GM12801 (cell line): ENCODE results near the gene TMEM131L.

Source experiments
- TF ChIP-seq, protein P1 (sequence below): IDR thresholded peaks from one replicate; pipeline ENCODE4 v1.5.1; 2011; ENCODE audit warnings: control low read depth; ENCODE audit not compliant: insufficient read length; ENCODE audit errors: extremely low read depth

Gene TMEM131L

DNA sequence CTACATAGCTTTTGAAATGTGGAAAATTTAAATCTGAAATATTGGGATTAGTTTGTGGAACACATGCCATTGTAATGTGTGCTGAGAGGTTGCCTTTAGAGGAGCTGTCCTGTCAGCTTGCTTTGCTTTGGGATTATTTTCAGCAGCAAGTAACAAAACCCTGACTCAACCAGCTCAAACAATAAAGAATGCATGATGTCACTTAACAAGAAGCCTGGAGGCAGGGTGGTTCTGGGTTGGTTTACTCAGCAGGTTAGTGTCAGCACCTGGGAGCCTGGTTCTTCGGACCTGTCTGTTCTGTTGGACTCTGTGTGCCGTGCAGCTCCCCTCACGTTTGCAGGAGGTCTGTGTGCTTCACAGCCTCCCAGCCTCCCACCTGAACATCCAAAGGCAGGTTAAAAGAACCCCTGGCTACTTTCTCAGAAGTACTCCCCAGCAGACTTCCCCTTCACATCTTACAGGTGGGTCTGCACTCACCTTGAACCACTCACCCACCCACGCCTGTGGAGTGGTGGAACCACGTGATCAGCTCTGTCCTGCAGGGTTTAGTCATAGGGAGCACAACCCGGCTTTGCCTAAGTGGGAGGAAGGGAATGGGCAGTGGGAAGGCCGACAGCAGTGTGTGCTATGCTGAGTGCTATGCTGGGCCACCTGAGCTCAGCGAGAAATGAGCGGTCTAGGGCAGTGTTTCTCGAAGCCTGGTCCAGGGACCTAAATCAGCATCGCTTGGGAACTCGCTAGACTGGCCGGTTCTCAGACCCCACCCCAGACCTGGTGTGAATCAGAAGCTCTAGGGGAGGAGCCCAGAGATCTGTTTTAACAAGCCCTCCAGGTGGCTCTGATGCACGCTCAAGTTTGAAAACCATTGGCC, 20.4 kb downstream of the TMEM131L start:
- TF ChIP-seq, protein P1, sequence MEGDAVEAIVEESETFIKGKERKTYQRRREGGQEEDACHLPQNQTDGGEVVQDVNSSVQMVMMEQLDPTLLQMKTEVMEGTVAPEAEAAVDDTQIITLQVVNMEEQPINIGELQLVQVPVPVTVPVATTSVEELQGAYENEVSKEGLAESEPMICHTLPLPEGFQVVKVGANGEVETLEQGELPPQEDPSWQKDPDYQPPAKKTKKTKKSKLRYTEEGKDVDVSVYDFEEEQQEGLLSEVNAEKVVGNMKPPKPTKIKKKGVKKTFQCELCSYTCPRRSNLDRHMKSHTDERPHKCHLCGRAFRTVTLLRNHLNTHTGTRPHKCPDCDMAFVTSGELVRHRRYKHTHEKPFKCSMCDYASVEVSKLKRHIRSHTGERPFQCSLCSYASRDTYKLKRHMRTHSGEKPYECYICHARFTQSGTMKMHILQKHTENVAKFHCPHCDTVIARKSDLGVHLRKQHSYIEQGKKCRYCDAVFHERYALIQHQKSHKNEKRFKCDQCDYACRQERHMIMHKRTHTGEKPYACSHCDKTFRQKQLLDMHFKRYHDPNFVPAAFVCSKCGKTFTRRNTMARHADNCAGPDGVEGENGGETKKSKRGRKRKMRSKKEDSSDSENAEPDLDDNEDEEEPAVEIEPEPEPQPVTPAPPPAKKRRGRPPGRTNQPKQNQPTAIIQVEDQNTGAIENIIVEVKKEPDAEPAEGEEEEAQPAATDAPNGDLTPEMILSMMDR = no peak

DNA sequence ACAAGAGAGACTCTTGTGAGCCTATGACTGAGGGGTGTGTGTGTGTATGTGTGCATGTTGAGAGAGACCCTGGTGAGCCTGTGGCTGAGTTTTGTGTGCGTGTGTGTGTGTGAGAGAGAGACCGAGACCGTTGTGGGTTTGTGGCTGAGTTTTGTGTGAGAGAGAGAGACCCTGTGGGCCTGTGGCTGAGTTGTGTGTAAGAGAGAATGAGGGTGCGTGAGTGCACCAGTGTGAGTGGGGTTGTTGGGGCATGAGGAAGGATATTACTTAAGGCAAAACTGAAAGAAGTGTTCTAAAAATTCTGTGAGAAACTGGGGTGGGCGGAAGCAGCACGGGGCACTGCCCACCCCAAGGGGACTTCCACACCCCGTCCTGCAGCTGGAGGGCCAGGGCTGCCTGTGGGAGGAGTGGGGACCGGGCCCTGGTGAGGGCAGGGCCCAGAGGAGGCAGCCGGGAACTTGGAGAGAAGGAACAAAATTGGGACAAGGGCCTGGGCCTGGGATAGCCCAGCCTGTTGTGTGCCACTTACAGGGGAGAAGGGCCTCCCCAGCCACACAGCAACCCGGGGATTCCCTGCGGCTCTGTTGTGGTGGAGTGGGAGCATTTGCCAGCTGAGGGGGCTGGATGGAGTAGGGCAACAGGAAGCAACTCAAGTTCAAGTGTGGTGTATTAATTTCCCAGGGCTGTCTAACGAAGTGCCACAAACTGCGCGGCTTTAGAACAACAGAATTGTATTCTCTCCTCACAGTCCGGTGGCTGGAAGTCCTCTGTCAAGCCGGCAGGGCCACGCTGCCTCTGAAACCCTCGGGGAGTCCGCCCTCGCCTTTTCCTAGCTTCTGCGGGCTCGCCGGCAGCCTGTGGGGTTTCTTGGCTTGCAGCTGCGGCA, 22.1 kb downstream of the TMEM131L start:
- TF ChIP-seq, protein P1 = no peak

DNA sequence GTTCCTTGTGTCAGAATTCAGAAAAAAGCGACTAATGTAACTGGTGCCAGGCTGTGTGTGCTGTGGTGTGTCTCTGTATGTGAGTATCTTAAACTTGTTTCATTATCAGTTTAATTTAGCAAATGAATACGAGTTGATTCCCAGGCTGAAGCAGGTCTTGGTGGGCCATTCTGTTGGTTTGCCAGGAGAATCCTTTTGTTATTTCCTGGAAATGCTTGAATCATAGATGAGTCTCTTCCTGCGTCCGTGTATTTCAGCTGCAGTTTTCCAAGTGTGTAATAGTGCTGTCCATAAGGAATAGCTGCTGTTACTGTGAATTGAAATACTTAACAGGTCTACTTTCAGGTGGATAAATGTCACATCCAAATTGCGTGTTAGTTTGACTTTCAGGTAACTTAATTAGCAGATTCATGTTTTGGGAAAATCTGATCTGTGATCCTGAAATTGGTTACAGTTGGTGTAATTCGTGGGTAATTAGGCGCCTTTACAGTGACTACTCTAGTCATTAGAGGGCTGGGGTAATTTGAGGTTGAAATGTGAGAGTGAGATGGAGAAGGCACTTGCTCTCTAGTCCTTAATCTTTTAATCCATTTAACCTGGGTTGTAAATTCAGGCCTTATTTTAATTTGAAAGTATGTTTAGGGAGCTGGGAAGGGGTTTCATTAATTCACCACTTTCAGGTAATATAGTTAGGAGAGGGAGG, 23.8 kb downstream of the TMEM131L start:
- TF ChIP-seq, protein P1 = no peak

DNA sequence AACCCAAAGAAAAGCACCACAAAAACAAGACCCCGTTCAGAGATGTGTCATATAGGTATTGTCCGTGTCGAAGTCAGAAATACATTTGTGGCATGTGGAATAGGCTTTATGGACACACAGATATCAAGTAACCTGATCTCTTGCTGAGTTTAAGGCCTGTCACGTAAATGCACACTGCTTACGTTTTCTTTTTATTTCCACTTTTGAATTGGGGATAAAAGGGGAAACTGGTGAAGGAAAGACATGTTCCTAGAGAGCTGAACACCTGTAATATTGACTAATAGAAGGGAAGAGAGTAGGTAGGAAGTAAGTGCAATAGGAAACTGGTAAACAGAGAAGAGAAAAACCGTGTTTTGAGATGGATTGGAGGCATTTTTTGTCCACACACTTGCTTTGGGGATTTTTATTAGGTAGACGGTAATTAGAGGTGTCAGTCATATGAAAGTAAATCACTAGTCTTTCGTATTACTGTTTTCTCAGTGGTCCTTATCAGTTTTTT, 24.9 kb downstream of the TMEM131L start:
- TF ChIP-seq, protein P1 = no peak

DNA sequence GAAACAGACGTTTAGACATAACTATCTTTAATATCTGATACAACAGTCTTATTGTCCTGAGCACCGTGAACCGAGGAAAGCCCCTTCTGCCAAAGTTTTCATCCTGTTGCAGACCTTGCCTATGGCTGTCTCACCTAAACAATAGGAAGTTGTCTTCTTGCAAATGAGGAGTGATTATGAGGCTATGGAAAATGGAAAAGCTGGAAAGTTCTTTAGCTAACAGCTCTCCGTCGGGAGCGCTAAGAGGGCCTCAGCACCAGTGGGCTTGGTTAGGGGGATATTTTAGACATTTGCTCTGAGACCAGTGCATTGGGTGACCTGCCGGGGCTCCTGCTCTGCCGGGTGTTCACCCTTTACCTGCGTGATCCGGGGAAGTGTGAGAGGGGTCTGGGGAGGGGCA, 28.4 kb downstream of the TMEM131L start:
- TF ChIP-seq, protein P1 = no peak

DNA sequence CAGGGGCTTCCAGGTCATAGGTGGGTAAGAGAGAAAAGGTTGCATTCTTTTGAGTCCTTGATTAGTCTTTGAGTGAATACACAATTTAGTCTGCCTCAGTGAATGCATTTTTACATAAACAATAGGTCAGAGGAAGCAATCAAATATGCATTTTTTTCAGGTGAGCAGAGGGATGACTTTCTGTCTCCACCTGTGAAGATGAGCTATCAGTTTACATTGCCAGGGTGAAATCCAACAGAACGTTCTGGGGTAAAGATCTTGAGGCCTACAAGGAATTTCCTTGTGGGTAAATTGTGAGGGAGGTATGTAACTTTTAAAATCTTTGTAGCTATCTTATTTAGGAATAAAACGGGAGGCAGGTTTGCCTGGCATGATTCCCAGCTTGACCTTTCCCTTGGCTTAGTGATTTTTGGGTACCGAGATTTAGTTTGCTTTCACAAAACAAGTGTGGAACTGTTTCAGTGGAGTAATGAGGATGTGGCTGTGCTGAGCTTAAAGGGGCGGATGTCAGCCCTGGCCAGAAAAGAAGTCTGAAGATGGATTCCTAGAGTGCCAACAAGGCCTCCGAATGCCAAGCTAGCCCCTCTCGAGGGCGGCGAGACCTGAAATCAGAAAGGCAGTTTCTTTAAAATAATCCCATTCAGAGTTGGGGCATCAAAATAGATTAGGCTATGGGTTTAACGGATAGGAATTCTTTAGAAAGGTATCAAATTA, 29.5 kb downstream of the TMEM131L start:
- TF ChIP-seq, protein P1 = no peak
